Endothelial cell of umbilical vein (primary cell): ENCODE measurements around the gene HOXB3. TPM values are rescaled to one million over a fixed set of nuclear protein-coding genes. Genes with fewer than 3 reads are reported as not detected.

Experiments used
- BruUV-seq: library from RNA; stranded (reverse); fragments of 400-500 nt; replicated peaks from 2 replicates; lab custom pipeline; 2021; lab: Mats Ljungman, UMichigan
- CTCF ChIA-PET: fragments of 300-600, 350-600 bp; sonication (Branson Sonifier 250); formaldehyde crosslinking; loops from one replicate; lab custom pipeline; 2021; ENCODE audit warnings: antibody characterized with exemption, inconsistent platforms; lab: Charles Lee
- POLR2A ChIA-PET: fragments of 300-600, 350-600 bp; sonication (Branson Sonifier 250); formaldehyde crosslinking; loops from one replicate; lab custom pipeline; 2021; ENCODE audit warnings: antibody characterized with exemption, inconsistent platforms; lab: Charles Lee
- DNase-seq: peaks from one replicate; pipeline ENCODE4 v3.0.0-alpha.2; 2011; ENCODE audit warnings: low read depth, low spot score
- FAIRE-seq: peaks from 2 replicates; lab custom pipeline; 2011; peaks lifted over from hg19 to GRCh38; lab: Jason Lieb, UNC
- H2AFZ ChIP-seq: 2 replicates; pipeline ENCODE4 v1.6.0; 2012; ENCODE audit warnings: low read depth, low read length, control low read depth, inconsistent platforms
- H3K27ac ChIP-seq: 2 replicates; pipeline ENCODE4 v1.5.1; 2011; ENCODE audit warnings: low read depth, mild to moderate bottlenecking, control low read depth, low read length, moderate library complexity; ENCODE audit not compliant: insufficient read depth
- H3K27me3 ChIP-seq, 2 experiments: 2 replicates each; pipeline versions ENCODE4 v1.6.0 to v1.6.1; 2011; ENCODE audit warnings: low read length in 2 of 2, mixed read lengths in 1 of 2; ENCODE audit not compliant: control insufficient read depth in 2 of 2, insufficient read depth in 2 of 2
- H3K36me3 ChIP-seq, 2 experiments: 2 replicates in 1 of 2; 3 replicates in 1 of 2; pipeline ENCODE4 v1.5.1; 2011; ENCODE audit warnings: low read length in 2 of 2, mild to moderate bottlenecking in 1 of 2, moderate library complexity in 1 of 2; ENCODE audit not compliant: control insufficient read depth in 2 of 2, insufficient read depth in 2 of 2; ENCODE audit errors: extremely low read depth in 1 of 2
- H3K4me1 ChIP-seq: 3 replicates; pipeline ENCODE4 v1.5.1; 2011; ENCODE audit warnings: mild to moderate bottlenecking, low read length; ENCODE audit not compliant: control insufficient read depth, insufficient read depth; ENCODE audit errors: extremely low read depth
- H3K4me2 ChIP-seq: 2 replicates; pipeline ENCODE4 v1.6.1; 2011; ENCODE audit warnings: low read length, control low read depth, mixed read lengths; ENCODE audit not compliant: insufficient read depth
- H3K4me3 ChIP-seq, 3 experiments: fragments of 200-600 bp in 1 of 3; sonication (generic), shearing (Covaris generic) in 1 of 3; replicated peaks in 1 of 3; 2 replicates each; pipeline ENCODE4 v1.5.1; 2011 to 2016; ENCODE audit warnings: control low read depth in 3 of 3, low read length in 3 of 3, mild to moderate bottlenecking in 2 of 3, inconsistent platforms in 1 of 3, low read depth in 1 of 3, moderate library complexity in 1 of 3; ENCODE audit not compliant: insufficient read depth in 1 of 3
- H3K79me2 ChIP-seq: 2 replicates; pipeline ENCODE4 v1.6.0; 2012; ENCODE audit warnings: low read length, inconsistent platforms; ENCODE audit not compliant: control insufficient read depth, insufficient read depth
- H3K9ac ChIP-seq: replicated peaks from 2 replicates; pipeline ENCODE3; 2011; ENCODE audit warnings: low read length, control low read depth; ENCODE audit not compliant: insufficient read depth; ENCODE audit errors: extremely low read depth
- H3K9me1 ChIP-seq: replicated peaks from 3 replicates; pipeline ENCODE4 v1.6.0; 2011; ENCODE audit warnings: mild to moderate bottlenecking, low read length; ENCODE audit not compliant: control insufficient read depth, insufficient read depth; ENCODE audit errors: extremely low read depth
- H3K9me3 ChIP-seq: replicated peaks from 2 replicates; pipeline ENCODE4 v1.5.1; 2012; ENCODE audit warnings: low read length, inconsistent platforms; ENCODE audit not compliant: control insufficient read depth, insufficient read depth
- H4K20me1 ChIP-seq: replicated peaks from 2 replicates; pipeline ENCODE3; 2011; ENCODE audit warnings: mild to moderate bottlenecking, low read length; ENCODE audit not compliant: control insufficient read depth, insufficient read depth; ENCODE audit errors: extremely low read depth
- EZH2 ChIP-seq: IDR thresholded peaks from 2 replicates; pipeline ENCODE4 v1.6.1; 2012; ENCODE audit warnings: borderline replicate concordance, low read depth, mild to moderate bottlenecking, moderate library complexity, low read length, inconsistent platforms; ENCODE audit not compliant: severe bottlenecking
- FOS ChIP-seq: IDR thresholded peaks from 2 replicates; pipeline ENCODE4 v1.6.1; 2011; ENCODE audit warnings: mild to moderate bottlenecking, low read length, moderate library complexity, borderline replicate concordance; ENCODE audit not compliant: insufficient read depth
- GATA2 ChIP-seq: IDR thresholded peaks from 2 replicates; pipeline ENCODE4 v1.7.0; 2011; ENCODE audit warnings: low read depth, mild to moderate bottlenecking, moderate library complexity, mixed read lengths, low read length; ENCODE audit not compliant: insufficient read length, insufficient read depth
- JUN ChIP-seq: IDR thresholded peaks from 2 replicates; pipeline ENCODE4 v1.6.1; 2011; ENCODE audit warnings: borderline replicate concordance, low read depth; ENCODE audit not compliant: insufficient read length, insufficient read depth
- POLR2A ChIP-seq: IDR thresholded peaks from 2 replicates; pipeline ENCODE4 v1.6.1; 2012; ENCODE audit warnings: low read depth, mild to moderate bottlenecking, control low read depth, low read length
- dilution Hi-C: fragments of 300-500 bp; cut with MboI; formaldehyde crosslinking; loops from one replicate; pipeline ENCODE4 v1.15.0; 2019; ENCODE audit warnings: low sequenced_read_pairs; ENCODE audit not compliant: extremely low pct_ligation_motif_present
- intact Hi-C: fragments of 100-400 bp; cut with micrococcal nuclease; formaldehyde crosslinking; loops from one replicate; pipeline ENCODE4 v1.10.0; 2022
- polyA plus RNA-seq, 4 experiments: library from polyadenylated mRNA; depleted of rRNA in 3 of 4; stranded (reverse) in 3 of 4; unstranded in 1 of 4; fragments of >200 nt; gene quantifications; 2 replicates each; pipeline versions ENCODE4 v1.2.1 to v1.2.3, GENCODE V29; 2011 to 2012; ENCODE audit warnings: missing spikeins in 1 of 4
- total RNA-seq: library from RNA; stranded (reverse); gene quantifications from 2 replicates; pipeline ENCODE4 v1.2.3, GENCODE V29; 2021
- TF ChIP-seq, protein P1 (sequence below), 2 donors: IDR thresholded peaks; 1 replicate in 1 of 2; 2 replicates in 1 of 2; pipeline ENCODE4 v1.5.1; 2011; ENCODE audit warnings: low read length in 2 of 2, mild to moderate bottlenecking in 2 of 2, moderate library complexity in 2 of 2, control low read depth in 1 of 2, inconsistent platforms in 1 of 2, low read depth in 1 of 2; ENCODE audit not compliant: insufficient read depth in 1 of 2; ENCODE audit errors: extremely low read depth in 1 of 2
- TF ChIP-seq, protein P2 (sequence below): IDR thresholded peaks from 2 replicates; pipeline ENCODE4 v1.6.1; 2011; ENCODE audit not compliant: insufficient read depth, insufficient read length

The HOXB3 gene
- total and polyA plus RNA-seq, 2 donors (not counting 3 experiments of a cell fraction or from before 2014, with no cell fraction given): 29.6 to 56.6 TPM

- H3K9me1 ChIP-seq: no peaks in the 10 kb centered on the region
- no peak overlapping the region for H3K27ac ChIP-seq
- peaks cover 37% of the 10 kb centered on the region for H3K4me1 ChIP-seq
- peaks cover 10 to 14% of the 10 kb centered on the region in 2 experiments for H3K36me3 ChIP-seq
- intact Hi-C loops: no loop called here
- no peak overlapping the region for H2AFZ ChIP-seq
- H4K20me1 ChIP-seq: no peaks in the 10 kb centered on the region
- no TSS peak for BruUV-seq
- dilution Hi-C loops: no loop called here
- H3K4me2 ChIP-seq: no peak overlapping the region
- H3K79me2 ChIP-seq: peaks cover 49% of the 10 kb centered on the region
- H3K4me3 ChIP-seq: no peak overlapping the region
- ChIA-PET POLR2A (no interaction called here), CTCF (no interaction called here)
- FAIRE-seq: no peak
- H3K9me3 ChIP-seq: no peaks in the 10 kb centered on the region
- no peak for DNase-seq
- H3K27me3 ChIP-seq: no peaks in the 10 kb centered on the region
- no peak for TF ChIP-seq JUN
- no peak for TF ChIP-seq EZH2
- no peak overlapping the region for H3K9ac ChIP-seq
Measured at GRCh38 chr17:48551596-48552465, 38.2 kb downstream of the HOXB3 start.

- POLR2A ChIA-PET: no interaction called here
- H3K9me3 ChIP-seq: no peaks in the 10 kb centered on the region
- intact Hi-C loops (no loop called here), dilution Hi-C loops (no loop called here)
- FAIRE-seq (no peak), DNase-seq (no peak)
- no TSS peak for BruUV-seq
- no peak overlapping the region for H3K27ac ChIP-seq
- peaks cover 37% of the 10 kb centered on the region for H3K4me1 ChIP-seq
- CTCF ChIA-PET: no interaction called here
- H3K4me3 ChIP-seq: no peak overlapping the region
- no peaks in the 10 kb centered on the region for H3K9me1 ChIP-seq
- no peak overlapping the region for H3K4me2 ChIP-seq
- no peak overlapping the region for H3K9ac ChIP-seq
- peaks cover 48% of the 10 kb centered on the region for H3K79me2 ChIP-seq
- peaks cover 10 to 14% of the 10 kb centered on the region in 2 experiments for H3K36me3 ChIP-seq
- no peak overlapping the region for H2AFZ ChIP-seq
- H3K27me3 ChIP-seq: no peaks in the 10 kb centered on the region
- no peaks in the 10 kb centered on the region for H4K20me1 ChIP-seq
- TF ChIP-seq, protein P1, sequence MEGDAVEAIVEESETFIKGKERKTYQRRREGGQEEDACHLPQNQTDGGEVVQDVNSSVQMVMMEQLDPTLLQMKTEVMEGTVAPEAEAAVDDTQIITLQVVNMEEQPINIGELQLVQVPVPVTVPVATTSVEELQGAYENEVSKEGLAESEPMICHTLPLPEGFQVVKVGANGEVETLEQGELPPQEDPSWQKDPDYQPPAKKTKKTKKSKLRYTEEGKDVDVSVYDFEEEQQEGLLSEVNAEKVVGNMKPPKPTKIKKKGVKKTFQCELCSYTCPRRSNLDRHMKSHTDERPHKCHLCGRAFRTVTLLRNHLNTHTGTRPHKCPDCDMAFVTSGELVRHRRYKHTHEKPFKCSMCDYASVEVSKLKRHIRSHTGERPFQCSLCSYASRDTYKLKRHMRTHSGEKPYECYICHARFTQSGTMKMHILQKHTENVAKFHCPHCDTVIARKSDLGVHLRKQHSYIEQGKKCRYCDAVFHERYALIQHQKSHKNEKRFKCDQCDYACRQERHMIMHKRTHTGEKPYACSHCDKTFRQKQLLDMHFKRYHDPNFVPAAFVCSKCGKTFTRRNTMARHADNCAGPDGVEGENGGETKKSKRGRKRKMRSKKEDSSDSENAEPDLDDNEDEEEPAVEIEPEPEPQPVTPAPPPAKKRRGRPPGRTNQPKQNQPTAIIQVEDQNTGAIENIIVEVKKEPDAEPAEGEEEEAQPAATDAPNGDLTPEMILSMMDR (IDR thresholded peaks at IDR 0.05; ENCODE audit: extremely low read depth in 1 of 2, insufficient read depth in 1 of 2, low read depth in 1 of 2, low read length in 2 of 2): no peak
- TF ChIP-seq FOS (no peak), GATA2 (no peak), POLR2A (no peak), JUN (no peak)
- TF ChIP-seq, protein P2, sequence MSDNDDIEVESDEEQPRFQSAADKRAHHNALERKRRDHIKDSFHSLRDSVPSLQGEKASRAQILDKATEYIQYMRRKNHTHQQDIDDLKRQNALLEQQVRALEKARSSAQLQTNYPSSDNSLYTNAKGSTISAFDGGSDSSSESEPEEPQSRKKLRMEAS: no peak
Measured at GRCh38 chr17:48551214-48551555, 38.9 kb downstream of the HOXB3 start.
